Raji (cell line): ENCODE results near the gene RERE.

Source experiments
- POLR2A ChIP-seq: IDR thresholded peaks from 2 replicates; pipeline ENCODE4 v1.6.1; 2011; ENCODE audit warnings: low read depth, low read length, control low read depth; ENCODE audit not compliant: insufficient read depth

RERE gene

GRCh38 chr1:8789314-8790214, 27.9 kb downstream of the RERE start:
- no peak for TF ChIP-seq POLR2A

- TF ChIP-seq POLR2A, result no peak
These were observed 30.2 kb downstream of the RERE start for GRCh38 chr1:8787218-8787617.

GRCh38 chr1:8782955-8783354, 34.5 kb downstream of the RERE start:
- no peak for TF ChIP-seq POLR2A

GRCh38 chr1:8782001-8782620, 35.3 kb downstream of the RERE start:
- no peak for TF ChIP-seq POLR2A

- TF ChIP-seq POLR2A, result no peak
These were observed 37.0 kb downstream of the RERE start for GRCh38 chr1:8780405-8780804.

GRCh38 chr1:8777867-8778266, 39.6 kb downstream of the RERE start:
- TF ChIP-seq POLR2A, result no peak

GRCh38 chr1:8776104-8776503, 41.3 kb downstream of the RERE start:
- no peak for TF ChIP-seq POLR2A

- TF ChIP-seq POLR2A, result no peak
These were observed 50.4 kb downstream of the RERE start for GRCh38 chr1:8767006-8767405.

- TF ChIP-seq POLR2A, result no peak
These were observed 52.2 kb downstream of the RERE start for GRCh38 chr1:8765198-8765597.

GRCh38 chr1:8764293-8764937, 53.0 kb downstream of the RERE start:
- no peak for TF ChIP-seq POLR2A

- 0 out of 2 replicates have a peak, but pooled peaks have one; percentile 24 for TF ChIP-seq POLR2A
These were observed 53.6 kb downstream of the RERE start for GRCh38 chr1:8763888-8764287.

GRCh38 chr1:8754993-8755392, 62.4 kb downstream of the RERE start:
- TF ChIP-seq POLR2A, result no peak

GRCh38 chr1:8754247-8754650, 63.2 kb downstream of the RERE start:
- TF ChIP-seq POLR2A, result no peak

GRCh38 chr1:8753736-8754135, 63.7 kb downstream of the RERE start:
- TF ChIP-seq POLR2A, result no peak

GRCh38 chr1:8752921-8753713, 64.3 kb downstream of the RERE start:
- no peak for TF ChIP-seq POLR2A
